Measurements from ENCODE around the gene SCLY. TPM values are rescaled to one million over a fixed set of nuclear protein-coding genes. Genes with fewer than 3 reads are reported as not detected.

SCLY gene
- total RNA-seq, 2 donors from 2014 or later = 10.2 to 36.9 TPM

DNA sequence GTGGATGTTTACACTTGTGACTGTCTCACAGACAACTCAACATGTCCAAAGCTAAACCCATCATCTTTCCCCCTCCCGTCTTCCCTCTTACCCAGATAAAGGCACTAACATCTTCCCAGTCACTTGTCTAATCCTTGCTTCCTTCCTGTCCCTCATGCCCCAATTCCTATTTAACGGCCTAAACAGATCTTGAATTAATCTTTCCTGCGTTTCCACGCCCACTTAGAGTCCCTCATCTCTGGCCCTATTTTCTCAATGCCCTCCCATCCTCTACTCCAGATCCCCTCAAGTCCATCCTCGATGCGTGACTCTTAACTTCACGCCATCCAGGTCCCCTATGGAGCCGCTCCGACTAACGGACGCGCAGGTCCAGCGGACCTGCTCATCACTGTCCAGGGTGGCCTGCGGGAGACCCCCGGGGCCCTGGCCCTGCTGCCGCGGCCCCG, 682 bp upstream of the SCLY start:
- Histone ChIP-seq H3K36me3 (no peaks in the 10 kb centered on the region), H3K27ac (peak overlapping the region; percentile 81), H3K4me3 (peak overlapping the region; percentile 97), H3K27me3 (no peaks in the 10 kb centered on the region), H3K4me1 (peaks cover 15% of the 10 kb centered on the region), H3K9ac (ENCODE audit: low read depth in 2 of 2, low read length in 2 of 2) (peak overlapping the region; percentile 70 to 77), H3K9me3 (no peaks in the 10 kb centered on the region)
- intact Hi-C loops (cut with DNase I) = no loop called here
- TF ChIP-seq CTCF (IDR thresholded peaks at IDR 0.05) = no peak
- peak; percentile 23 for DNase-seq

GRCh38 chr2:238061315-238062202, 758 bp downstream of the SCLY start:
- TF ChIP-seq CTCF (IDR thresholded peaks at IDR 0.05) = no peak
- peaks cover 15% of the 10 kb centered on the region for H3K4me1 ChIP-seq
- peak overlapping the region; percentile 81 for H3K27ac ChIP-seq
- peak overlapping the region; percentile 97 for H3K4me3 ChIP-seq
- intact Hi-C loops (cut with DNase I) = no loop called here
- peak overlapping the region; percentile 70 to 89 for H3K9ac ChIP-seq (ENCODE audit: low read depth in 2 of 2, low read length in 2 of 2)
- peak; percentile 49 for DNase-seq
- no peaks in the 10 kb centered on the region for H3K27me3 ChIP-seq
- no peaks in the 10 kb centered on the region for H3K36me3 ChIP-seq
- H3K9me3 ChIP-seq = no peaks in the 10 kb centered on the region

- Histone ChIP-seq H3K4me3 (no peak overlapping the region), H3K9ac (ENCODE audit: low read depth in 2 of 2, low read length in 2 of 2) (no peak overlapping the region), H3K9me3 (no peaks in the 10 kb centered on the region), H3K27me3 (no peaks in the 10 kb centered on the region), H3K27ac (no peak overlapping the region), H3K4me1 (peaks cover 15% of the 10 kb centered on the region), H3K36me3 (no peaks in the 10 kb centered on the region)
- no peak for TF ChIP-seq CTCF (IDR thresholded peaks at IDR 0.05)
- intact Hi-C loops (cut with DNase I) = no loop called here
- peak; percentile 38 for DNase-seq
Measured at GRCh38 chr2:238063414-238064189, 2.8 kb downstream of the SCLY start.

DNA sequence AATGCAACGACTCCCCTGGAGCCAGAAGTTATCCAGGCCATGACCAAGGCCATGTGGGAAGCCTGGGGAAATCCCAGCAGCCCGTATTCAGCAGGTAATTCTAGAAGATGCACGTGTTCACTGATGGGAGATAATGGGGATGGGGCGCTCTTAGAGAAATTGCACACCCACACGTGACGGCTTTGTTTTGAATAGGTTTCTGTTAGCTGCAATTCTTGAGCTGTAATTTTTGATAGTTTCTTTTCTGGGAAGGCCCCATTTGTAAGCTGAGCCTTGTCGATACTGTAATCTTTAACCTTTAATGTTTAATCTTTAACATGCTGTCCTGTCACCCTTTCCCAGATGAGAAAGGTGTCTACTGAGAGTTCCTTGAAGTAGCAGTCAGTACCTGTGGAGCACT, 3.6 kb downstream of the SCLY start:
- TF ChIP-seq CTCF (IDR thresholded peaks at IDR 0.05) = no peak
- Histone ChIP-seq H3K27ac (no peak overlapping the region), H3K36me3 (peaks cover 4% of the 10 kb centered on the region), H3K4me3 (no peak overlapping the region), H3K9ac (ENCODE audit: low read depth in 2 of 2, low read length in 2 of 2) (no peak overlapping the region), H3K9me3 (no peaks in the 10 kb centered on the region), H3K27me3 (no peaks in the 10 kb centered on the region), H3K4me1 (peaks cover 15% of the 10 kb centered on the region)
- no peak for DNase-seq
- intact Hi-C loops (cut with DNase I) = no loop called here

- Histone ChIP-seq H3K4me3 (no peak overlapping the region), H3K36me3 (peaks cover 6% of the 10 kb centered on the region), H3K4me1 (peaks cover 15% of the 10 kb centered on the region), H3K27ac (no peak overlapping the region), H3K9ac (ENCODE audit: low read depth in 2 of 2, low read length in 2 of 2) (no peak overlapping the region), H3K9me3 (no peaks in the 10 kb centered on the region), H3K27me3 (no peaks in the 10 kb centered on the region)
- DNase-seq = no peak
- intact Hi-C loops (cut with DNase I) = no loop called here
- no peak for TF ChIP-seq CTCF (IDR thresholded peaks at IDR 0.05)
Measured at GRCh38 chr2:238065071-238065846, 4.5 kb downstream of the SCLY start.
